HG03432 (cell line): Measurements from ENCODE around the gene CDYL.

Experiments
- ATAC-seq: cut with Tn5 transposase; IDR thresholded peaks from one replicate; pipeline ENCODE4 v1.9.1; 2021; ENCODE audit warnings: mild to moderate bottlenecking, moderate library complexity; ENCODE audit not compliant: unreplicated experiment

The CDYL gene

DNA sequence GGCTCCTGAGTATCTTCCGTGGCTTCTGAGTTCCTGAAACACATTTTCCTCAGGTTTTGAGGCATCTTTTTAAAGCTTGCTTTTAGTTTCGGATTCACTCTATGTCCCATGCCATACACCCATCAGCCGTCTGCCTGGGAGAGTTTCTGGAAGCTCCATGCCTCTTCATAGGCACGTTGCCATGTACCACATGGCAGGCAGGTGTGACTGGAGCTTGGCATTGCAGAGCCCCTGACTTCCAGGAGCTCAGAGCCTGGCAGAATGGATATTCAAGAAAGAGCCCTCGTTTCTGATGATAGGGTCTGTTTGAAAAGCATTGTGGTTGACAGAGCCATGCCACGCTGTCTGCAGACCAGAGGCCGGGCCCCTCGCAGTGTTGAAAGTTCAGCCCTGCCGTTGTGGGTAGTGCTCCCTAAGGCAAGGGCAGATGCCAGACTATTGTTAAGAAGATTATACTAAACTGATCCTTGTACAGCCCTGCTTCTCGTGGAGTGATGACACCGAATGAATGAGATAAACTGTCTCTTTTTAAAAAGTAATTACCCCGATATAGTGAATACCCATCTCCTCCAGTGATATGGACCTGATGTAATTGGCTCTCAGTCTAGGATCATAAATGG lies 127.7 kb downstream of the CDYL start:
- no peak for ATAC-seq

DNA sequence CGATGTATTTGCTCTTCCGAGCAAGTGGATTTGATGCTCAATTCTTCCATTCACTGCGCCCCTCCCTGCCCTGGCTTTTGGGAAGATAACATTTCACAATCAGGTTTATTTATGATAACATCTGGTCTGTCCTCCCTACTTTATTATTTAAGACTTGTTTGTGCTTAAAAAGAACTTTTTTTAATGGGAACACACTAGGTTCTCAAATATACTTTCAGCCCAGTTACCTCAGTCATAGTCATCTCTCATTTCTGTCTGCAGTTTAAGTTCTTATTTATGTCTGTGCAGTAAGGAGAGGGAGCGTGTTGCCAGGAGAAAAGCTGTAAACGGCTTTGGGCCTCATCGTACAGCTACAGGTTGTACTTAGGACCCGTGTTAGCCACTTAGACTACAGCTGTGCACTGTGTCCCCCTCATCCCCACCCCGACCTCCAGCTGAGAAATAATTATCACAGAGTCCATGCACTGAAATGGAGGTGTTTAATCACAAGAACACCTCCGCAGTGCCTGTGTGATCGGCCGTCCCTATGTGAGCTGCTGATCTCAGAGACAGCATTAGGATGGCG lies 128.3 kb downstream of the CDYL start:
- ATAC-seq = no peak

DNA sequence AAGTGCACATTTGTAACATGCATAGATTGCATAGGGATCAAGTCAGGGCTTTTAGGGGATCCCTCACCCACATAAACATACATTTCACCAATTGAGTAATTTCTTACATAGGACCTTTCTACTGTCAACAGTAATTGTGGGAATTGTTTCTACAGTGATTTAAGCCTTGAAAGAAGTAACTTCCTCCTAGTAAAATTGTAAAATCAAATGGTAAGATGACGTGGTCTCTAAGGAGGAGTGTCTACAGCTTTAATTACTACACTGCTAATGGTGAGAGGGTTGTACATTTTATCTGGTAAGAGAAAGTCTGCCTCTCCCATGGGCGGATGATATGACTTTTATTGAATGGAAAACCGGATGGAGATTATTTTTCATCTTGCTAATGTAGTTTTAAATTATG lies 129.6 kb downstream of the CDYL start:
- no peak for ATAC-seq

DNA sequence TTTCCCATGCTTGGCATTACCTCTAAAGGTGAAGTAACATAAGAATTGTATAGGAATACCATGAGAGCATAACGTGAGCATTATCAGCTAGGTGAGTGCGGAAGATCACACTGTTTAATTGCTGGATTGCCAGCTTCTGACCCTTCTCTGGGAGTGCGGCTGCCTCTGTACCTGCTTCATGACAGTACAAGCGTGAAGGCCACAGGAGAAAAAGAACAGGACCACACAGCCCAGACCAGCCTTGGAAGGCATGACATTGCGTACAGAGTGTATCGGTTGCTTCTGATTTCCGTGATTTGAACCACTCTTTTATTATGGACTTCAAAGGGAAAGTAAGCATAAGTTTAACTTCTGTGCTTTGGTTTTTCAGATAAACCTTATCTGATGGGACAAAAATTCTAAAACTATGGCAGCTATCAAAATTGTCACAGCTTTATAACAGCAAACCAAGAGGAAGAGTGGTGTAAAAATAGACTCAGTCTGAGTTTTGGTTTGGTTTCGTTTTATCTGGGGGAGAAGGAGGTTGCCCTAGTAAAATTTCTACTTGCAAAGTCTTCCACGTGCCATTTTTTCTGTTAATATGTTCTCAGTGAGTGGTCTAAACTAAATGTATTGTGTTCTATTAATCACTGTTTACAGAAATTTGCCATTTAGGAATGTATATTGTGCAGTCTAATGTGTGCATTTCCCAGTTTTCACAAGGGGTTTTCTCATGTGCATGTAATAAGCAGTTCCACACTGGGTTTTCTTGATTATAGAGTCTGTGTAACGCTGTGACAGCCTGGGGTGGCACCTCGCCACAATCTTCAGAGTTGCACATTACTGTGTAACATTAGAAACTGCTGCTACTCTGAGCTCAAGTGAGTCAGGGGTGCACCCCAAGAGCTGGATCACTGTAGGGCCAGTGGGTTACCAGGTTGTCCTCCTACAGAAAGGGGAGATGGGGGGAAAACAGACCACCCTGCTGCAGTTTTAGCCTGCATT lies 130.4 kb downstream of the CDYL start:
- peak; percentile 50 for ATAC-seq

DNA sequence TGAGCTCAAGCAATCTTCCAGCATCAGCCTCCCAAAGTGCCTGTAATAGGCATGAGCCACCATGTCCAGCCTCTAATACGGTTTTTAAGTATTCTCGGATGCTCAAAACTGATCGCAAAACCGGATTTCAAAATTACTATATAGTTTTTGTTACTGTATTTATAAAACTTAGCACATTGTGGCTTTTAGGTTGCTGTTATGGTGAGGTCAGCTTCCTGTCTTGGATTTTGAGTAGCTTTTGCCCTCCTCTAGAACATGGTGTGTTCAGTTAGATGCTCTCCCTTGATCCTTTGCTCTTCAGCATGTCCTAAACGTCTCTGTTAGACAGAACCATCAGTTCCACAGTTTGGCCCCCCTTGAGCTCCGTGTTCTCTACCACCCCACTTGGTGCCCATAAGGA lies 131.4 kb downstream of the CDYL start:
- peak; percentile 61 for ATAC-seq

DNA sequence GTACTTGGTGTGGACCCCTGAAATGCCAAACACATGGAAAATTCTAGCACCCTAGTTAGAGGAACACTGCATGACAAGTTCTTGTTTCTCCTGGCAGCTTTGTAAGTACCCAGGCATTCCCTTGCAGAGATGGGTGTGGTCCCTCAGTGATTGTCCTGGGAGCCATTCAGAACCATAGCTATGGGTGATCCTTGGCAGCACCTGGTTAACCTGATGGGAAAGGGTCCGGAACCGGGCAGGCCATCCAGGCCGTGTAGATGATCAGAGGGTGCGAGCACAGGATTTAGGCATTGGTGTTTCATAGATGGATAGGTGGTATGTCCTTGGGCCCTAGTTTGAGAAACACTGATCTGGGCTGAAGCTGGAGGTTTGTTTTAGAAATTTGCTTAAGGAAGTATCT lies 131.9 kb downstream of the CDYL start:
- ATAC-seq = no peak

DNA sequence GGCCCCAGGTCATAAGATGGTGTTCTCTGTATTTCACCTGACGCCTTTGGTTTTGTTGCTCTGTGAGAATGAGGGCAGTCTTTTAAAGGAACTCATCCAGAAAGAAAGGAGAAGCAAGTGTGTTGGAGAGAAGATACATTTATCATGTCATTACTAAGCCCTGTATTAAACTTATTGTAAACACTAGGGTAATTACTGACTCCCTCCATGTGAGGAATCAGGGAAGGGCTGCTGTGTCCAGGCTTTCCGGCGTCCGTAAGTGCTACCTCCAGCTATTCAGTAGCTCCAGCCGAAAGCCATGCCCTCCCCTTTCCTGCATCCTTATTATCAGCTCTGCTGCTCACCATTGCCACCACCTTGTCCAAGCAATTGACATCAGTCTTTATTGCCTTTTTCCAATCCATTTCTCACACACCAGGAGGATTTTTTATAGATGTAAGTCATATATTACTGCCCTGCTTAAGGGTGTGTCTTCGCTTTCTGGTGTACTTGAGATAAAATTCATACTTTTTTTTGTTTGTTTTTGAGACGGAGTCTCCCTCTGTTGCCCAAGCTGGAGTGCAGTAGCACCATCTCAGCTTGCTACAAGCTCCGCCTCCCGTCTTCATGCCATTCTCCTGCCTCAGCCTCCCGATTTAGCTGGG lies 133.0 kb downstream of the CDYL start:
- no peak for ATAC-seq

DNA sequence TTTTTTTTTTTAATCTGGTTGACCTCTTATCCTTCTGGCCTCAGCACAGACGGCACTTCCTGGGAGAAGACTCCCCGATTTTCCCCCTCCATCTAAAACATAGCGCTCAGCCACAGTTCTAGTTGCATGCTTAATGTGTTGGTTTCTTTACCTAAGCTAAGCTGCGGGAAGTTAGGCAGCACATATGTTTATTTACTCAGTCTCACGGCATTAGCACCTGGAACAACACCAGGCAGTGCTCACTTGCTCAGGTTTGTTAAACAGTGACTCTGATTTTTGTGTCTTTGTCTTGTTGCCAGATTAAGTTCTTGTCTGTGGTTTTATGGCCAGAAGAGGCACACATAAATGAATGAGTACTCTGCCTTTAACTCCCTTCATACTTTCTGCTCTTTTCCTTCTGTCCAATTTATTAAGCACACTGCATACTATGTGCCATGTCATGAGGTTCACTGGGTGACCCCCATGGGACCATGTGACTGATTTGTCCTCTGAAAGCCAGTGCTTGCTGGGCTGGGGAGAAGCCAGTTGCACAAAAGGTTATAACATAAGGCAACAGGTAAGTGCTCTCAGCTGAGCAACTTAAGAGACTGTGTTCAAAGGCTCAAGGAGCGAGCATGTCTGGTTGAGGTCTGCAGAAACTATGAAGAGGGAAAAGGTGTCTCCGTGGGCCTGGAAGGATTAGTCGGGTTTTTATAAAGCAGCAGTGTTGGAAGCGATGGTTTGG lies 134.0 kb downstream of the CDYL start:
- ATAC-seq = no peak

DNA sequence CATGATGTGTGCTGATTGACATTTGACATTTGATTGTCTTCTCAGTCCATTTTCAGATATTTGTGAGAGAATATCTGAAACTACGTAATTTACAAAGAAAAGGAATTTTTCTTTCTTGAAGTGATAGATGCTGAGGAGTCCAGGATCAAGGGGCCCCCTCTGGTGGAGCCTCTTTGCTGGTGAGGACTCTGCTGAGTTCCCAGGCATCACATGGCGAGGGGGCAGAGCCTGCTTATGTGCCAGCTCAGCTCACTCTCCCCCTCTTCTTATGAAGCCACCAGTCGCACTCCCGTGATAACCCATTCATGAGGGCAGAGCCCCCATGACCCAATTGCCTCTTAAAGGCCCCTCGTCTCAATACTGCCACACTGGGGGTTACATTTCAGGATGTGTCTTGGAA lies 136.4 kb downstream of the CDYL start:
- no peak for ATAC-seq

DNA sequence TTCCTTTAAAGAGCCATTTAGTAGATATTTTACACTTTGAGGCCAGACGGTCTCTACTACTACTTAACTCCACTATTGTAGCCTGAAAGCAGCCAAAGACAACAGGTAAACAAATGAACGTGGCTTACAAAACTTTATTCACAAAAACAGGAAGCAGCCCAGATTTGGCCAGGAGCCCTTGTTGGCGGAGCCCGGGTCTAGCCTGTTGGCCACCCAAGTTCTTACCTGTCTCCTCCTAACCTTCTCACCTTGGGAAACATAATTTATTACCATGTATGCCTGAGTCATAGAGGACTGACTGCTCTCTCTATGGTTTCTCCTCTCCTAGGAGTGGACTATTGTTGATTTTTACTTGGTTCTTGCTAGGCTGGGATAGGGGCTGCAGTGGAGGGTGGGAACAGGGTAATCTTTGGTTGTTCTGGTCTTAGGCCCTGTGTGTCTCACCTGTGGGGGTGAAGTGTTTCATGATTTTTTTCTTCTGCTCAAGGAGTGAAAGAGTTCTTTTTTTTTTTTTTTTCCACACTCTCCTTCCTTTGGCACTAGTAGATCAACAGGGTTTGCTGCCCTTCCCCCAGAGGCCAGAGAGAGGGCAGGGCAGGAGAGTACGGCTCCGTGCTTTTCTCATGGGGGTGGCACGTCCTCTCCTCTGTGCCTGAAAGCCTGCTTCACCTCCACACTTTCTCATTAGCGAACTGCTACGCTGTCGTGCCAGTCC lies 137.7 kb downstream of the CDYL start:
- no peak for ATAC-seq

DNA sequence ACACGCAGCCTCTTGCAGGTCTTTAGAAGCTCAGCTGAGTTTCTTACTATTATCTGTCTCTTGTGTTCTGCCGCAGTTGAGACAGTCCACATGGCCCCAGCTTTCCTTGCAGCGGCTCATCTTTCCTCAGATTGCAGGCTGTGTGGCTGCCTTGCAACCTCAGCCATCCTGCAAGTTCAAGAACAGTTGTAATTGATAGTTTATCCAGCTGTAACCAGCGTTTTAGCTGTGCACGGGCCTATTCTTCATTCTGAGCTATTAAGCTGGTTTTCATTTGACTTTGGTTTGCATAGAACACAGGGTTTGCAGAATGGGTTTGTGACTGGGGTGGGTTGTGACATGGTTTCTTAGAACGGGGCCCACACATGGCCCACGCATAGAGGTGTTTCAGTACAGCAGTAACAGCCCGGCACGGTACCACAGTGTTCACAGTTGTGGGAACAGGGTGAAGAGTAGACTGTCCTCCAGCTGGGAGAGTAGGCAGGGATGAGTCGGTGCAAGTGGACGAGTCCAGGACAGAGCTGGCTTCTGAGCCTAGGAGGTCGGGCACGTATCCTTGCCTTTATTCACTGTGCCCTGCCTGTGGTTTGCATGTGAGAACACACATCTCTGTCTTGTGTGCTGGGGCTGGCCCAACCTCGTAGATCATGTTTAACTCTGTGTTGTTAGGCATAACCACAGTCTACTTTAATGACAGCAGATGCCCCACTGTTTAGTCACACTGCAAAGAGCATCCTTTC lies 138.4 kb downstream of the CDYL start:
- ATAC-seq = no peak

DNA sequence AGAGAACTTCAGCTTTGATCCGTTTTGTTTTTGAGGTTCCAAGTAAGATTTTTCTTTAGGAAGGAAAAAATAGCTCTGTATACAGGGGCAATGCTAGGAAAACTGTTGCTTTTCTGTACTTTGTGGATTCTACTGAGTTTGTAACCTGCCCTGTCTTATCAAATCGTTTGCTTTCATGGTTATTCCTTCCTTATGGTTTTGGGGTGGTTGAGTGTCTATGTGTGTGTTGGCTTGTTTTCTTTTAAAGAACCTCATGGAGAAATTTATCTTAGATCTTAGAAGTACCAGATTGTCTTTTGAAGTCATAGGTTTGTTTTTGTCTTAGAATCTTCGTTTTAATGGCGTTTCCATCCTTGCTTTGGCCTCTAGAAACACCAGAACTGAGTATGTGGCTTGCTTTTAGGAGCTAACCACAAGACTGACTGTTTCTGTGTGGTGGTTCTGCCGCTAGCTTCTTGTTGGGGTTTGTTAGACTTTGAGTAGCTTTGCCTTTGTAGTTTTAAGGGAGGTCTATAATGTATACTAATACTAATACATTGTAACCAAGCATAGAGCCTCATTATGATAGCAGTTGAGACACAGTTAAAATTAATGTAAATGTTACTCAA lies 140.9 kb downstream of the CDYL start:
- ATAC-seq = no peak

DNA sequence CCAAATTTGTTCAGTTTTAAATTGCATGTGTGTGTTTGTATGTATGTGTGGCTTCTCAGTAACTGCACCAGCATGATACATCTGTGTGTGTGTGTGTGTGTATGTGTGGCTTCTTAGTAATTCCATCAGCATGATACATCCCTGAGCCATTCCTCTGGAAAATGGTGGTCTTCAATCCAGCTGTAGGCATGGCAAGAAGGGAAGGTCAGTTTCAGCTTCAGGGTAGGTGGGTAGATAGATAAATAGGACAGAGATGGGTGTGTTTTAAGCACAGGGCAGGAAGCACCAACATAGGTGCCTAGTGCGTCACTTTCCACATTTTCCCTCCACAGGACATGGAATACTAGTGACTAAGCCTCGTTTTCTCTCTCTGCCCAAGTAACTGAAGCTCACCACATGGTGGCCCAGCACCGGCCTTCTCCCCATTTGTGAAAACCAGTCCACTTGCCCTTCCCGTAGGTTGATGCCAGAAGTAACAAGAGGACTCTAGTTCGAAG lies 144.8 kb downstream of the CDYL start:
- ATAC-seq = no peak

DNA sequence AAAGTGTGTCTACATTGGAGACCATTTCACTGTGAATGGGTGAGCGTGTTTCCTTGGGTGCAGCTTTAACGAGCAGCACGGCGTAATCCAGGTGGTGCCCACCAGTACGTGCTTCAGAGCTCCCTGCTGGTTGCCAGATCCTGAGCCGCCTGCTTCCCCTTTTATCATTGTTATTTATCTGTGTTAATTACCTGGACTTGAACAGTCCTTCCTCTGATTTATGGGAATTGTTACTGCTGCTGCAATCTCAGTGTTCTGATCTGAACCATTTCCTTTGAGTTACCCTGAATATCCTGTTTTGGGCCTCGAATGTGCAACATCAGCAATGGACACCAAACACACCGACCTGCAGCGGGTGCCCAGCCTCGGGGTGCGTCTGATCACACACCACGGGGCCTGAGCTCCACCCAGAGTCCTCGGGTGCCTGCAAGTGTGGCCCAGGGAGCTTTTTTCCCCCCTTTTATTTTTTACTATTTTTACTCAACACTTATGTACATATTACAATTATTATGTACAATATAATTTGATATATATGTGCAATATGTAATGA lies 146.4 kb downstream of the CDYL start:
- ATAC-seq = no peak

DNA sequence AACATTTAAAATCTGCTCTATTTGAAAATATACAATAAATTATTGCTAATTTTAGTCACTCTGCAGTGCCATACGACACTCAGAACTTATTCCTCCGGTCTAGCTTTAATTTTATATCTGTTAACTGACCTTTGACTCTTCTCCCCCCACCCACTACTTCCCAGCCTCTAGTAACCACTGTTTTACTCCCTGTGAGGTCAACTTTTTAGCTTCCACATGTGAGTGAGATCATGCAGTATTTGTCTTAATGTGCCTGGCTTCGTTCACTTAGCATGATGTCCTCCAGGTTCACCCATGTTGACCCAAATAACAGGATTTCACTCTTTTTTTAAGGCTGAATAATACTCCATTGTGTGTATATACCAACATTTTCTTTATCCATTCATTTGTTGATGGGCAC lies 146.9 kb downstream of the CDYL start:
- ATAC-seq = no peak

DNA sequence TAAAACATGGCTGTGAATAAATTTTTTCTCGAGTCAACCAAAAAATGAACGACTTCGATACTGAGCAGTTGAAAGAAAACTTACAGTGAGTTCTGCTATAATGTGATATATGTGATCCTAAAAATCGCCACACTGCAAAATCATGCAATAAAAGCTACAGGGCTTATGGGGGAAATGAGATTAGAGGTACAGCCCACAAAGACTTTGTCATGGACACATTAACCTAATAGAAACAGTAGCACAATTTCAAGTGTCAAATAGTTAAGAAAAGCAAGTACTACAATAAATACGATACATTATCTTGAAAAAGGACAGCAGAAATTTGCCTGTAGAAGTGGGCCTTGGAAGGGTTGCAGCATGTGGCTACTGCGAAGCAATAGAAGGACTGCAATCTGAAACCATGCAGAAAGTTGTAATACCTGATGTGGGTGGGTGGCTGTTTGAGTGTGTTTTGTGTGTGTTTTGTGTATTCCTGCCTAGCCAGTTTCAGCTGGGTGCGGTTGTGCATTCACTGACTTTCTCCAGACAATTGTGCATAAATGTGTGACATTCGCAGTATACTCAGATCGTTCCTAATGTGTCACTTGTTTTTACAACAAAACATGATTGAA lies 148.6 kb downstream of the CDYL start:
- no peak for ATAC-seq

DNA sequence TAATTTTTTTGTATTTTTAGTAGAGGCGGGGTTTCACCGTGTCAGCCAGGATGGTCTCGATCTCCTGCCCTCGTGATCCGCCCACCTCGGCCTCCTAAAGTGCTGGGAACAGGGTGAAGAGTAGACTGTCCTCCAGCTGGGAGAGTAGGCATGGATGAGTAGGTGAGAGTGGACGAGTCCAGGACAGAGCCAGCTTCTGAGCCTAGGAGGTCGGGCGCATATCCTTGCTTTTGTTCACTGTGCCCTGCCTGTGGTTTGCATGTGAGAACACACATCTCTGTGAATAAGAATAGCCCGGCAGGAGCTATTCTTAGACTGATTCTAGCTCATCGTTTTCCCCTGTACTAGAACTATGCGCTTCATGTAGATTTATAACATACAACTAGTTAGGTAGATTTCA lies 149.4 kb downstream of the CDYL start:
- ATAC-seq = no peak

DNA sequence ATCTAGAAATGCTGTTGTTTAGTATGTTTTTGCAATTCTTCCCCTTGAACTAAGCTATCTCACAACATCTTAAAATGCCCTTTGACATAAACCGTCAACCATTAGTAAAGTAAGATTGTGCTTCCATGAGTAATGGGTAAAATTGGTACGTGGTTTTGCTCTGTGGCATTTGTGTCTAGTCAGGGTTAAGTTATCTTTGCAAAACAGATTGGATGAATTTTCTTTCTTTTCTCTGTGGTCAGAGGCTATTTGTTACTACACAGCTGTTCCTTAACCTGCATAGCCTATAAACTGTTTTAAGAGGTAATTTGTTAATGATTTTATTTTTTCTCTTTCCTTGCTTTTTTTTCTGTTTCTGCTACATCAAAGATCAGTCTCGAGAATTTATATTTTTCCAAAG lies 152.2 kb downstream of the CDYL start:
- ATAC-seq = no peak
